ENCODE measurements around the gene TREML1. TPM values are rescaled to one million over a fixed set of nuclear protein-coding genes. Genes with fewer than 3 reads are reported as not detected.
A peak's percentile ranks its signal among the peaks of the same experiment; 100 is the strongest.

TREML1 gene
- total and polyA plus RNA-seq, 2 experiments from 2014 or later = not detected

GRCh38 chr6:41200296-41200900 is 46.3 kb upstream of the TREML1 start:
- TF ChIP-seq NANOG (IDR thresholded peaks at IDR 0.05; ENCODE audit: borderline replicate concordance) (no peak), ZNF114 (CRISPR knock-in tag; IDR thresholded peaks at IDR 0.05) (no peak), STAT1 (IDR thresholded peaks at IDR 0.05; ENCODE audit: unreplicated experiment) (no peak)
- DNase-seq (ENCODE audit: low spot score) (peak; percentile 35), ATAC-seq (no peak)
- Mint-ChIP-seq H3K27me3 (ENCODE audit: insufficient read depth, low read depth, poor library complexity) (peaks cover 3% of the 10 kb centered on the region), H3K4me3 (no peak overlapping the region), H3K36me3 (ENCODE audit: low read depth) (no peaks in the 10 kb centered on the region), H3K4me1 (peaks cover 26% of the 10 kb centered on the region), H3K9me3 (no peaks in the 10 kb centered on the region; the same call in 2 of the 3 replicates), H3K27ac (no peak overlapping the region)
- peaks cover 13% of the 10 kb centered on the region; the same call in 1 of the 2 replicates for H3K4me1 ChIP-seq (ENCODE audit: insufficient read depth)
- H4K20me1 ChIP-seq (replicated peaks; ENCODE audit: insufficient read depth) = no peaks in the 10 kb centered on the region
- H3K4me3 ChIP-seq = no peak overlapping the region
- no peaks in the 10 kb centered on the region for H3K27me3 ChIP-seq (ENCODE audit: insufficient read depth)
- no peaks in the 10 kb centered on the region for H3F3A ChIP-seq (replicated peaks; ENCODE audit: low read depth)
- H3K79me2 ChIP-seq (replicated peaks; ENCODE audit: insufficient read depth) = no peaks in the 10 kb centered on the region
- no peak overlapping the region for H3K27ac ChIP-seq (ENCODE audit: low read depth)
- no peaks in the 10 kb centered on the region for H3K36me3 ChIP-seq (ENCODE audit: insufficient read depth)
- no peak overlapping the region for H3K4me2 ChIP-seq
- peak overlapping the region; percentile 86; the same call in 1 of the 2 replicates for H2AFZ ChIP-seq
- H3K9me2 ChIP-seq (ENCODE audit: insufficient read depth) = no peaks in the 10 kb centered on the region

GRCh38 chr6:41199552-41200246 is 45.6 kb upstream of the TREML1 start:
- peaks cover 13% of the 10 kb centered on the region; the same call in 1 of the 2 replicates for H3K4me1 ChIP-seq (ENCODE audit: insufficient read depth)
- H2AFZ ChIP-seq = peak overlapping the region; percentile 86; the same call in 1 of the 2 replicates
- Mint-ChIP-seq H3K4me3 (no peak overlapping the region; the same call in 2 of the 3 replicates), H3K36me3 (ENCODE audit: low read depth) (no peaks in the 10 kb centered on the region), H3K27me3 (ENCODE audit: insufficient read depth, low read depth, poor library complexity) (peaks cover 3% of the 10 kb centered on the region), H3K27ac (no peak overlapping the region), H3K9me3 (no peaks in the 10 kb centered on the region; the same call in 2 of the 3 replicates), H3K4me1 (peaks cover 26% of the 10 kb centered on the region)
- H3K27me3 ChIP-seq (ENCODE audit: insufficient read depth) = no peaks in the 10 kb centered on the region
- no peaks in the 10 kb centered on the region for H3F3A ChIP-seq (replicated peaks; ENCODE audit: low read depth)
- H3K27ac ChIP-seq (ENCODE audit: low read depth) = no peak overlapping the region
- H3K36me3 ChIP-seq (ENCODE audit: insufficient read depth) = no peaks in the 10 kb centered on the region
- H3K79me2 ChIP-seq (replicated peaks; ENCODE audit: insufficient read depth) = no peaks in the 10 kb centered on the region
- DNase-seq (ENCODE audit: low spot score) (no peak), ATAC-seq (no peak)
- H3K9me2 ChIP-seq (ENCODE audit: insufficient read depth) = no peaks in the 10 kb centered on the region
- no peak for TF ChIP-seq ZNF331 (CRISPR knock-in tag; IDR thresholded peaks at IDR 0.05; ENCODE audit: low read depth)
- TF ChIP-seq ZNF462 (CRISPR knock-in tag; IDR thresholded peaks at IDR 0.05) = no peak
- TF ChIP-seq JUNB (IDR thresholded peaks at IDR 0.05; ENCODE audit: unreplicated experiment) = no peak
- TF ChIP-seq ZNF114 (CRISPR knock-in tag; IDR thresholded peaks at IDR 0.05) = no peak
- TF ChIP-seq REST (IDR thresholded peaks at IDR 0.05; ENCODE audit: unreplicated experiment) = no peak
- TF ChIP-seq POLR2AphosphoS5 (IDR thresholded peaks at IDR 0.05; ENCODE audit: low read depth) = no peak
- no peaks in the 10 kb centered on the region for H4K20me1 ChIP-seq (replicated peaks; ENCODE audit: insufficient read depth)
- H3K4me3 ChIP-seq = no peak overlapping the region
- H3K4me2 ChIP-seq = no peak overlapping the region

Data from GM23338 (cell line).